Measurements from ENCODE around the gene DHH.
"Not testable (repeated sequence)": the region's sequence is repeated elsewhere in the genome, so short reads cannot be mapped to it uniquely, and the experiment has no call there.

Gene DHH

GRCh38 chr12:49068879-49069506, 25.6 kb downstream of the DHH start:
- DNase-seq, result no peak

GRCh38 chr12:49066120-49066519, 28.5 kb downstream of the DHH start:
- DNase-seq, result no peak

DNA sequence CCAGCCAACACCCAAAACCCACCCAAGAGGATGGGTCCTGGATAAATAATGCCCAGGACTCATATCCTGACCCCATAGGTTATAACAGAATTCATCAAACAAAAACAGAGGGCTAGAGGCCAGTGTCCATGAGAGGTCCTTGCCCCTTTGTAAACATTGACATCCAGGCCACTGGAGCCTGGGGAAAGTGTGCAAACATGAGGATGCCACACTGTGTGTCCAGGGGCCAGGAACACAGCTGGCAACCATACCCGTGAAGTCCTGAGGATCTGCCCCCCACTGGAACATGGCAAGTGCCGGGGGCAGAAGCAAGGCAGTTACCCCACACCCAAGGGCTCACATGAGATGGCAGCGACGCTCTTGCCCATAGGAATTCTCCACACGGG, 29.8 kb downstream of the DHH start:
- DNase-seq, result no peak

- DNase-seq, result not testable (repeated sequence)
These were observed 32.7 kb downstream of the DHH start for GRCh38 chr12:49061916-49062315.

- DNase-seq, result no peak
These were observed 33.4 kb downstream of the DHH start for GRCh38 chr12:49061157-49061650.

GRCh38 chr12:49060237-49061156, 34.1 kb downstream of the DHH start, which contains the start of gene KMT2D:
Gene KMT2D (minus strand): TSS chr12:49060794. CDS start chr12:49055324, 5,470 bp downstream.
- DNase-seq, result peak; percentile 92

DNA sequence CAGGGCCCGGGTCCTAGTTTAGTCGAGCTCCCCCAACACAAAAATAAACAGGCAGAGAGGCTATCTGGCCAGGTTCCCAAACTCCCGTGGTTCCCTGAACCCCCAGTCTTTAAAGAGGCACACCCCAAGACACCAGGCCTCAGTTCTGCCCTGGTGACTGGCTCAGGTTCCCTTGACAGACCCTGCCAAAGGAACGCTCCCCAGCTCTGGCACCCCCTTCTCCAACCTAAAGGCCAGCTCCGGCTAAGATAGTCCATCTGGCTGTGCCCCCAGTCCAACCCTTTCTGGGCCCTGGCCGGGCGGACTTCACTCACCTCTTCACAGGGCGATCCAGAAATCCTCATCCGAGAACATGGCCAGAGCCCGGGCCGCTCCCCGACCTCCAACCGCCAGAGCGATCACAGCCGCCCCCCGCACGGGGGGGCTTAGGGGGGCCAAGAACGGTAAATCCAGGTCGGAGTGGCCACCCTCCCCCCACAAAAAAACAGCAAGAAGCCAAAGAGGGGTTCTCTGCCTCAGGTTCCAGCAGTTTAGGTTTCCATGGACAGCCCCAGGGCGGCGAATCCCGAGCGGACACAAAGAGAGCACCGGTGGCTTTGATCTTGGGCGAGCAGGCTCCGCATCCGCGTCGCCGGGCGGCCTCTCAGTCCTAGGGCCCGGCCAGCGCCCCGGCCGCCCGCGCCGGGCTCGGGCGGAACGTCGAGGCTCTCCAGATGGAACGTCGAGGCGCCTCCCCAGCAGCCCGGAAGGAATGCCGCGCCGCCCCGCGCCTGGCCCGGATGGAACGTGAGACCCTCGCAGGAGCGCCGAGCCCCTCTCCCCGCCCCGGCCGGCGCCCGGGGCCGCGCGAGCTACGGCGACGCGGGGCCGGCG, 35.1 kb downstream of the DHH start:
- no peak for DNase-seq

DNA sequence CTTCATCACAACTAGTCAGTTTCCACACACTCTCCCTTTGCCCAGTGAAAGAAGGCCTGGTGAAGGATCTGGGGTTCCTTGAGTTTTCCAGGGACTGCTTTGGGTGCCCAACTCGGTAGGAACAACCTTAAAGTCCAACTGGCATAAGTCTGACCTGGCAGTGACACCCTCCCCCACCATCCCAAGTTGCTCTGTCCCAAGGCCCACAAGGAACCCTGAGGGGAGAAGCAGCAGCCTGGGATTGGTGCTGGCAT, 35.6 kb downstream of the DHH start:
- no peak for DNase-seq

DNA sequence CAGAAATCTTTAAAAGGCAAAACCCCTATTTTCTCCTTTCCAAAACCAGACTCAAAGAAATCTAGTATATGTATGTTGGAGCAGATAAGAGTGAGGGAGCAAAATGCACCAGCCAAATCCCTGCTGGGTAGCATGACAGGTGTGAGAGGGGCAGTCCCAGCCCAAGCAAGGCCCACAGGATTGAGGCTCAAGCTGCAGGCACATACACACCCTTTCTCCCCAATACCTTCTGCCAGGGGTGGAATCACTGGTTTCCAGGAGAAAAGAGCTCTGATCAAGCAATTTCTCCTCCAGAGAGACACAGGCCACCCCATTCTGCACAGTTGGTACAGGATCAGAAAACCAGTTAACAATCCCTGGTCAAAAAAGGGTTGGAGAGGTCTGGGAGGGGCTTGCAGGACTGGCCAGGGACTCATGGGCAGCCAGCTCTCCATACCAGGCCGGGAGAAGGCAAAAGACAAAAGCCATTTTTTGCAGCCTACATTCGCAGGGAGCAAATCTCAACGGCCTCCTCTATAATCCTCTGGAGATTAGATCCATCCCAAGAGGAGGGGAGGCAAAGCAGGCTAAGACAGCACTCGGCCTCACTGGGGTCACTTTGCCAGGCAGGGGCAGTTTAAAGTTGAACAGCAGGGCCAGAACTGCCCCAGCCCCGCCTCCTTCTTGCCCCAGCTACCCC, 36.1 kb downstream of the DHH start:
- DNase-seq, result no peak

DNA sequence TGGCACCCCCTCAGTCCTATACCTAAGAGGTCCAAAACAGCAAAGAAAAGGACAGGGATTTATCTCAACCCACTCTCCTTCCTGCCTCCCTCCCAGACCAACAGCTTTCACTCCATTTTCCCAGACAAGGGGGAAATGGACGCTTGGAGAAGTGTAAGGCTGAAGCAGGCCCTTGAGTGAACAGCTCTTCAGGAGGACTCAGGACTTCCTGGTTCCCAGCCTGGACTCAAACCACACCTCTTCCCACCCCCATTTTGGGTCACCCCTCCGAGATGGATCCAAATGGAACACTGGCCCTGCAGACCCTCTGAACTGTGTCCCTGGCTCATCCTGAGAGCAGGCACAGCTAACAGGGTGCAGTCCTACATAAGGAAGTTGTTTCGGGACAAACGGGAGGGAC, 36.7 kb downstream of the DHH start:
- no peak for DNase-seq

GRCh38 chr12:49055978-49056754, 38.4 kb downstream of the DHH start:
- DNase-seq, result peak; percentile 36

DNA sequence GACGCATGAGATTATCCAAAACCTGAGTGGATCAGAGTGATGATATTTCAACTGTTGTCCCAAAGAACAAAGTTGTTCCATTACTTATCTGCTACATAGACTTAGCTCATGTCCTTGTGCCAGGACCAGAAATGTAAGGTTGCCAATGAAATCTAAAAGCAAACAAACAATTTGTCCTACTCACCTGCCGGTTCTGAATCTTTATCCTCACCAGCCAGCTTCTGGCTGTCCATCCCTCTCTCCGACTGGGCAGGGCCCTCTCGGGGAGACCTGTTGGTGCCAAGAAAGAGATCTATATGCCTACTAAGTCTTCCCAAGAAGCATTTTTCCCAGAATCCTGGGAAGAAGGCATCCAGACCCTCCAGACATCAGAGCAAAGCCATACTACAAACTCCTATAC, 39.5 kb downstream of the DHH start:
- no peak for DNase-seq

DNA sequence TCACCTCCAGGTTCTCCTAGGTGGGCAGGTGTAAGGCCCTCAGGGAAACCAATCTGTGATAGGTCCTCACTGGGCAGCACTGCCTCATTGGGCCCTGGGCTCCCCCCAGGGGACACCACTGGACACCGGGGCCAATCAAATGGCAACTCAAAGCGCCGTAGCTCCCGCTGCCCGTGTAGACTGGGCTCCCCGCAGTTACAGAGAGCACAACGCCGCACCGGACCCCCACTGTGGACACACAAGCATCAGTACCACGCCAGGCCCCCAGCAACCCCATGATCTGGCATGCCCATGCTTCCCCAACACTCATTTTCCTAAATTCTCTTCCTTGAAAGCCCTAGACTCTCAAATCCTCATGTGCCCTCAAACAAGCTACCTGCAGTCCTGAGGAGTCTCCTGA, 40.1 kb downstream of the DHH start:
- no peak for DNase-seq

GRCh38 chr12:49054096-49054495, 40.5 kb downstream of the DHH start:
- no peak for DNase-seq

- DNase-seq, result no peak
These were observed 42.0 kb downstream of the DHH start for GRCh38 chr12:49052451-49053208.

- no peak for DNase-seq
These were observed 42.7 kb downstream of the DHH start for GRCh38 chr12:49051777-49052438.

- DNase-seq, result no peak
These were observed 43.2 kb downstream of the DHH start for GRCh38 chr12:49051373-49051764.

- DNase-seq, result no peak
These were observed 43.9 kb downstream of the DHH start for GRCh38 chr12:49050507-49051372.

DNA sequence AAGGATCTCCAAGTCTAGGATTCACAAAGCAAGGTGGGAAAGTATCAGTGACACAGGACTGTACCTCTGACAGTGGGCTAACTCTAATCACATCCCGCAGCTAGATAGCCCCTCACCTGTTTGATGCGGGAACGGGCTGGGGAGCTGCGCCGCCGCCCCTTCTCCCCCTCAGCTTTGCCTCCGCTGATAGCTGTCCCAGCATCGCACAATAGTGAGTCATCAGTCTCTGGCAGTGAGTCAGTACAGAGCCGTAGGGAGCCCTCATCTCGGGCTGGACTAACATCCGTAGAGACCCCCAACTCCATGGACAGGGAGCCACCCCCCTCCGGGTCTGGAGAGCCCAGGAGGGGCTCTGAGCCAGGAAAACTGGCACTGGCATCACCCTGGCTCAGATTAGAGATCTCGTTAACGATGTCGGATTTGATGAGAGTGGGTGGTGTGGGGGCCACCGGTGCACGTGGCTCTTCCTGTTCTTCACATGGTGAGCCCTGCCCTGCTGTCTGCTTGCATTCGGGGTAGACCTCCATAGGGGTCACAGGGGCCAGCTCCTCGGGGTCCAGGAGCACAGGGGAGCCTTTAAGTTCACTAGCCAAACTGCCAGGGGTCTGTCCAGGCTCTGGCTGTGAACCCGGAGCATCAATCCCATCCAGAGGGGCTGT, 44.9 kb downstream of the DHH start:
- DNase-seq, result no peak

All from amniotic stem cell (primary cell).